Uterus (tissue), 2 donors: ENCODE measurements around the gene MADCAM1.

ENCODE experiments used
- CTCF ChIP-seq, 4 experiments: fragments of 200-600 bp in 2 of 4; fragments of 450-650 bp in 2 of 4; sonication (generic) in 2 of 4; IDR thresholded peaks; one replicate each; pipeline ENCODE4 v1.5.1; 2016 to 2019; ENCODE audit warnings: antibody characterized with exemption in 4 of 4, mild to moderate bottlenecking in 2 of 4, moderate library complexity in 1 of 4
- POLR2A ChIP-seq, 2 donors: fragments of 450-650 bp; IDR thresholded peaks; one replicate each; pipeline ENCODE4 v1.6.1; 2016; ENCODE audit warnings: antibody characterized with exemption in 2 of 2, mild to moderate bottlenecking in 1 of 2, moderate library complexity in 1 of 2

DNA sequence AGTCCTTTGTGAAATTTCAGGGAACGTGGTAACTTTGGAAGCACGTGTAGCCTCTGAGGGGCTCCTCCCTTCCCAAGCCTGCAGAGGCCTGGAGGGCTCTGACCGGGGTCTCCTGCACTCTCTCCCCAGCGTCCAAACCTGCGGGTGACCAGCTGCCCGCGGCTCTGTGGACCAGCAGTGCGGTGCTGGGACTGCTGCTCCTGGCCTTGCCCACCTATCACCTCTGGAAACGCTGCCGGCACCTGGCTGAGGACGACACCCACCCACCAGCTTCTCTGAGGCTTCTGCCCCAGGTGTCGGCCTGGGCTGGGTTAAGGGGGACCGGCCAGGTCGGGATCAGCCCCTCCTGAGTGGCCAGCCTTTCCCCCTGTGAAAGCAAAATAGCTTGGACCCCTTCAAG is 8.3 kb downstream of the MADCAM1 start:
- TF ChIP-seq CTCF (IDR thresholded peaks at IDR 0.05): no peak
- TF ChIP-seq POLR2A (IDR thresholded peaks at IDR 0.05): no peak
